Inflammatory macrophage treated with lipopolysaccharide for 1 hour (primary cell): ENCODE data around the gene SMC1B.
"Not testable (repeated sequence)": the region's sequence is repeated elsewhere in the genome, so short reads cannot be mapped to it uniquely, and the experiment has no call there.

ENCODE experiments used
- DNase-seq, 2 donors: peaks; one replicate each; pipeline ENCODE4 v3.0.0-alpha.2; 2020 to 2022

SMC1B gene

GRCh38 chr22:45344334-45344733 is 69.1 kb downstream of the SMC1B start:
- peak; percentile 8 to 30 for DNase-seq

GRCh38 chr22:45343143-45343542 is 70.3 kb downstream of the SMC1B start:
- DNase-seq: no peak

DNA sequence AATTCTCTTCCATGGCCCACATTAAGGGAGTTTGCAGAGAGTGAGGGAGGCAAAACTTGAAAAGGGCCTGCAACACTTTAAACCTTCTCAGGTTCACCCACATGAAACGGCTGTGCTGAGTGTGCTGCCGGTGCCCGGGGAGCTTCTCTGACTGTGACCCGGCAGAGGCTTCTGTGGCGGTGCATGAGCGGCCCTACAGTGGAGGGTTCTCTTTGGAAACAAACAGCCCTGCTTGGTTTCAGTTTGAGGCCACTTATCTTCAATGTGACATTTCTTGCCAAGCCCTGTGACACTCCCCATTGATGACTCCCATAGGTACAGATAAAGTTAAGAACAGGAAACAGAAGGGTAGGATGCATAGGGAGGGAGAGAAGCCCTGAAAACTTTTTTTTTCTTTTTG is 71.9 kb downstream of the SMC1B start:
- no peak for DNase-seq

- no peak for DNase-seq
Measured at GRCh38 chr22:45340323-45340722, 73.1 kb downstream of the SMC1B start.

GRCh38 chr22:45338795-45339194 is 74.6 kb downstream of the SMC1B start:
- no peak for DNase-seq

GRCh38 chr22:45337536-45337935 is 75.9 kb downstream of the SMC1B start:
- DNase-seq: no peak

- no peak for DNase-seq
Measured at GRCh38 chr22:45336971-45337431, 76.4 kb downstream of the SMC1B start.

DNA sequence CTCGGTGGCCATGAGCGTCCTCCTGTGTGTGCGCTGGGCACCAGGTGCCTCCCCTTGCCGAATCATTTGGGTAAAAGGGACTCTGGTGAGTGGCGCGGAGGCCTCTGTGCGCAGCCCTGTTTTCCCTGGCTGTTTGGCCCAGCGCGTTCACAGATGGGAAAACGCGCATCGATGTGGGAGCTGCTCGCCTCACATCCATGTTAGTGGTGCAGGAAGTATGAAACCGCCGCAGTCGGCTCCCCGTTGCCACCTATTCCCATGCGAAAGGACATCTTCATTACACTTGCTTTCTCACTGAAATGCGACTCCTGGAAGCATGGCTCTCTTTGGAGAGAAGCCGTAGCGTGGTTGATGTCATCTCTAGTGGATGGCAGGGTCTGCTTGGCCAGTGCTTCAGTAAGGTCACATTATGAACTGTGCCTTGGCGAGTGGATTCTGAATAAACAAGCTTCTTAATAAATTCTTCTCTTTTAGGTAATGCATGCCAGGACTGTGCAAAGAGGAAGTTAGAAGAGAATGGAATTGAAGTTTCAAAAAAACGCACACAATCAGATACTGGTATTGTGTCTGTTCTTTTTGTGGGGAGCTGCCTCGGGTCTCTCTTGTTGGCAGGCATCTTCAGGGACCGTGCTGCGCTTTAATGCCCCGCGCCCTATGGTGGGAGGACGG is 77.4 kb downstream of the SMC1B start:
- no peak for DNase-seq

DNA sequence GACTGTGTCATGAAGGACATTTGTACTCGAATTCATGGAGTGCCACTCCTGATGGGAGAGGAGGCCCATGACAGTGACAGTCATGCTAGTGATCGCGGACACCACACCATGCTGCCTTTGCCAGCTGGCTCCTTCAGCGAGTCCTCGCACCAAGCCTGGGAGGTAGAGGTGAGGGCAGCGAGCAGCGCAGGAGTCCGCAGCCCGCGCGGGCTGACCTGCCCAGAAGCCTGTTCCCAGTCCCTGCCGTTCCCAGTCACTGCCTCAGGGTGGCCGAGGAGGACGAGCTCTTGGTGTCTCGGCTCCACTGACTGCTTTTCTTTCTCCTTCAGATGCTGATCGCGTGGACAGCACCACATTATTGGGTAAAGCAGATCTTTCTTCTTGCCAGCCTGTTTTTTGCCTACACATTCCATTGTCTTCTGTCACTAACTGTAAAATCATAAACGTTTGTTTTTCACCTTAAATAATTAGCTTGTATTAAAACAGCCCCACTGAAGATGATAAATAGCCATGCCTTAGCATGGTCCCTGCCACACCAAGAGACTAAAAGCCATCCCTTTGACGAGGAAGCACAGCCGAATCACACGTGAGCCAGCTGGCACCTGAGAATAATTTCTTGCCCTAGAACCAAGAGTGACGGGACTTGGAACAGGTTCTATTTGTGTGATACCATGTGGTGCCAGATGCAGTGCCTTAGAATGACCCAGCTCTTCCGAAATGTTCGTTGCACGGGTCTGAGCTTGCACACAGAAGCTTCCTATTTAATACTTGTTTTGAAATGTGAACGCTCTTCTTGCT is 78.2 kb downstream of the SMC1B start:
- DNase-seq: no peak

DNA sequence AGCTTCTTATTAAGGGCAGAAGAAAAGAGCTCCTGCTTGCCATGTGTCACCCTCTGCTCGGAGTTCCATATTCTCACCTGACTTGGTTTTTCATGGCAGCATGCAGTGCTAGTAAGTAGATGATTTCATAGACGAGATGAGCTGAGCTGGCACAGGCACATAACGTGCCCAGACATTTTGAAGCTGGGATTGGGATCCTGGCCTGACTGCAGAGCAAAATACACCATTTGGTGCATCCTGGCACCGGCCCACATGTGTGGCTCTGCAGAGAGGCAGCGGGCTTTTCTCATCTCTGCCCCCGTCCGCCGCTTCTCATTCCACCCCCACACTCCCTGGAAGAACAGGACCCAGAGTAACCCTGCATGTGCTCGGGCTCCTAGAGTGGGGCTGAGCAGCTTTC is 78.9 kb downstream of the SMC1B start:
- no peak for DNase-seq

DNA sequence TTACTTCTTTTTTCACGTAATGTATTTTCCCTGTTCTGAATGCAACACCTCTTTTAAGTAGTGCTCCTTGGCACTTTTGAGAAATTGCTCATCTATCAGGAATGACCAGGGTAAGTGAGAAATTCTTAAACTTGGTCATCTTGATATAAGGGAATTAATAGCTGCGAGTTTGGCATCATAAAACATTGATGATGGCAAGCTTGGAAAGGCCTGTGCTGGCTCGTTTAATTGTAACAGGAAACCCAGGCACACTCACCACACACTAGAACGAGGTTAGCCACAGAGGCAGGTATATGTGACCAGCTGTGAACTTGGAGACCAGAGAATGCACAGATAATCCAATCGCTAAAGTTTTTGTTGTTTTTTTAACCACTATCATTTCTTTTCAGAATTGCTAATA is 79.3 kb downstream of the SMC1B start:
- no peak for DNase-seq

DNA sequence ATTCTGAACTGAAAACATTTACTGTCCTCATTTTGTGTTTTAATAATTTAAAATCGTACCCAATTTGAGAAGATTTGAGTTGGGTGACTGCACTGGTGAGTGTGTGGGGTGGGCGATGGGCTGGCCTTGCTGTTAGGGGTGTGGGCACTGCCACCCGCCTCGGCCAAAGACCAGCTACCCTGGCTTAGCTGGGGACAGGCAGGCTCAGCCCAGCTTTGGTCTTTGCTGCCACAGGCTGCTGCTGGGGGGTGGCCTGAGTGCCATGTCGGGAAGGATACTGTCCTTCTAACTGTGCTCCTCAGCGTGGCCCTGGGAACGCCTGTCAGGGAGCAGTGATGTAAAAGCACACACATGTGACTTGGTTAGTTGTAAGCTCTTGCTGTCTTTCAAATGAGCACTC is 81.4 kb downstream of the SMC1B start:
- DNase-seq: no peak

- no peak for DNase-seq
Measured at GRCh38 chr22:45331486-45331885, 81.9 kb downstream of the SMC1B start.

GRCh38 chr22:45330548-45330947 is 82.9 kb downstream of the SMC1B start:
- no peak for DNase-seq

DNA sequence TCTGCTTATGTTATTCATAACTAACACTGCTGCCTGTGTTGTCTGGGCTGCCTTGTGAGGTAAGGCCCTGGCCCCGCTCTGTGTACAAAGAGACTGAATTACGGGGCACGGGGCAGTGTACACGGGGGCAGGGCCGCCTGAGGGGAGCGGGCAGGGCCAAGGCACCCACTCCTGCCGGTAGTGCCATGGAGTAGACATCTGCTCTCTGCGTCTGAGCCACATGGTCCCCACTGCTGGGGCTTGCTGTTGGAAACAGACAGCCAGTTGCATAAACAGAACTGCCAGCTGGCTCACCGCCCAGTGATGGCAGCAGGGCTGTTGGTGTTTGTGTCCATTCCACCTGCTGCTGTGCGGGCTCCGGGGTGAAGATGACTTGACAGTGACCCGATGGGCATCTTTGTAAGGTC is 83.9 kb downstream of the SMC1B start:
- DNase-seq: no peak

DNA sequence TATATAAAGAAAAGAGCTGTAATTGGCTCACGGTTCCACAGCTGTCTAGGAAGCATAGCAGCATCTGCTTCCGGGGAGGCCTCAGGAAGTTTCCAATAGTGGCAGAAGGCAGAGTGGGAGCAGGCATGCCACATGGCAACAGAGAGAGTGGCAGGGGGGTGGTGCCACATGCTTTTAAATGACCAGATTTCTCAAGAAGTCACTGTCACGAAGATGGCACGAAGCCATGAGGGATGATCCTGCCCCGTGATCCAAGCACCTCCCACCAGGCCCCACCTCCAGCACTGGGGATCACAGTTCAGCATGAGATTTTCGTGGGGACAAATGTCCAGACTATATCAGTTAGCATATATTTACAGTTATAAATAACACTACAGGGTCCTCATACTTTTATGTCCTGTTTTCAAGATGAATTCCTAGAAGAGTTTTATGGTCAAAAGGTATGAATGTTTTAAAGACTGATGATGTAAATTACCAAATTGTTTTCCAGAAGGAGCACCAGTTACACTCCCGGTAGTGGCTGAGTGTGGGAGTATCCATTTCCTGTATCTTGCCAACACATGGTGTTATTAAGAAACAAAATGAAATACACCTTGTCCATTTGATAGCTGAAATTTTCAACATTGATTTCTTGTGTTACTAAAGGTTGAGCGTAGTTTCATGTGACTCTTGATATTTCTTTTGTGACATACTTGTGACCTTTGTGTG is 84.4 kb downstream of the SMC1B start:
- DNase-seq: peak; percentile 52 to 78

- not testable (repeated sequence) for DNase-seq
Measured at GRCh38 chr22:45328261-45328660, 85.1 kb downstream of the SMC1B start.

DNA sequence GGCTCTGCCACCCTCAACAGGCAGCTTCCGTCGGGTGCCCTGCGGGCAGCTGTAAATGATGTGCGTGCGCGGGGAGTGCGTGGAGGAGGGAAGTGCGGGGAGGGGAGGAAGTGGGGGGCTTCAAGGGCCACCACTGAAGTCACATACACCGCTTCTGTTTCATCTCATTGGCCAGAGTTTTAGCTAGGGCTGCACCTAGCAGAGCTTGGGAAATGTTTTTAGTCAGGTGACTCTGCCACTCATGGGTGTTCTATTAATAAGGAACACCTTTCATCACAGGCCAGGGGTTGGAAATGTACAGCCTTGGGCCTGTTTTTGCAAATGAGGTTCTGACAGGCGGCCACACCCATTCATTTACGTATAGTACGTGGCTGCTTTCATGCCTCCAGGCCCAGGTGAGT is 89.1 kb downstream of the SMC1B start:
- DNase-seq: no peak

GRCh38 chr22:45323695-45324094 is 89.7 kb downstream of the SMC1B start:
- no peak for DNase-seq

GRCh38 chr22:45322873-45323525 is 90.4 kb downstream of the SMC1B start:
- no peak for DNase-seq

DNA sequence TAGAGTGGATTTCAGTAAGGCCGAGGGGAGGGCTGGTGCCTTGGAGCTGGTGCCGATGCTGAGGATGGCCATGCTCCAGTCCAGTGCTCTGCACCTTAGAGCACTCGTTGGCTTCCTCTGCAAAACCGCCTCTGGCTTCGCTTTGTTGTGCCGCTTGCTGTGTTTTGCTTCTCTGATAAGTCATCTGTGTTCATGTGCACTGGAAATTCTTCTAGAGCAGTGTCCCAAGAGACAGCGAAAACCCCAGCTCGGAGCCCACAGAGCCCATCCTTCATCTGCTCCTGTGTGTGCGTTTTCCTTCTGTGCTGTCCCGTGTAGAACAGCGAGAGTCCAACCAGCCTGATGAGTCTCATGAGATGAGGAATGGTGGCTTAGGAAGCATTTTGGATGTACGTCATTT is 91.6 kb downstream of the SMC1B start:
- no peak for DNase-seq

GRCh38 chr22:45320357-45320976 is 92.9 kb downstream of the SMC1B start:
- DNase-seq: no peak

- no peak for DNase-seq
Measured at GRCh38 chr22:45319324-45319685, 94.1 kb downstream of the SMC1B start.
